Astrocyte (in vitro differentiated cells and primary cell): ENCODE data around the gene SLC39A7. TPM values are rescaled to one million over a fixed set of nuclear protein-coding genes. Genes with fewer than 3 reads are reported as not detected.

ENCODE experiments used
- DNase-seq: peaks from one replicate; pipeline ENCODE4 v3.0.0-alpha.2; 2010; ENCODE audit warnings: low read depth
- FAIRE-seq: peaks from 2 replicates; lab custom pipeline; 2011; peaks lifted over from hg19 to GRCh38; lab: Jason Lieb, UNC
- H2AFZ ChIP-seq: 2 replicates; pipeline ENCODE4 v1.6.0; 2012; ENCODE audit warnings: low read depth, low read length, inconsistent platforms
- H3K27ac ChIP-seq: 2 replicates; pipeline ENCODE4 v1.5.1; 2011; ENCODE audit warnings: low read depth, low read length, inconsistent platforms
- H3K27me3 ChIP-seq: 2 replicates; pipeline ENCODE4 v1.6.0; 2011; ENCODE audit warnings: low read length, inconsistent platforms; ENCODE audit not compliant: insufficient read depth
- H3K36me3 ChIP-seq: 2 replicates; pipeline ENCODE4 v1.5.1; 2011; ENCODE audit warnings: low read length, inconsistent platforms; ENCODE audit not compliant: insufficient read depth
- H3K4me1 ChIP-seq: 2 replicates; pipeline ENCODE4 v1.5.1; 2011; ENCODE audit warnings: low read length, inconsistent platforms; ENCODE audit not compliant: insufficient read depth
- H3K4me2 ChIP-seq: 2 replicates; pipeline ENCODE4 v1.6.0; 2012; ENCODE audit warnings: low read length, inconsistent platforms
- H3K4me3 ChIP-seq: 2 replicates; pipeline ENCODE4 v1.5.1; 2011; ENCODE audit warnings: low read depth, mild to moderate bottlenecking, low read length, inconsistent platforms; ENCODE audit not compliant: insufficient read depth
- H3K79me2 ChIP-seq: 2 replicates; pipeline ENCODE4 v1.6.0; 2012; ENCODE audit warnings: mild to moderate bottlenecking, low read length, inconsistent platforms; ENCODE audit not compliant: insufficient read depth
- H3K9ac ChIP-seq: 2 replicates; pipeline ENCODE4 v1.6.0; 2012; ENCODE audit warnings: mild to moderate bottlenecking, low read length, inconsistent platforms
- H3K9me3 ChIP-seq: 2 replicates; pipeline ENCODE4 v1.5.1; 2012; ENCODE audit warnings: low read depth, mild to moderate bottlenecking, low read length, inconsistent platforms; ENCODE audit not compliant: insufficient read depth
- H4K20me1 ChIP-seq: 2 replicates; pipeline ENCODE4 v1.6.0; 2012; ENCODE audit warnings: low read length, inconsistent platforms; ENCODE audit not compliant: insufficient read depth
- H3K27ac Mint-ChIP-seq: one replicate; pipeline ENCODE4 v1.8.0; 2021; ENCODE audit warnings: mild to moderate bottlenecking, mixed read lengths; ENCODE audit not compliant: unreplicated experiment
- H3K27me3 Mint-ChIP-seq: one replicate; pipeline ENCODE4 v1.8.0; 2021; ENCODE audit warnings: low read depth, mixed read lengths; ENCODE audit not compliant: unreplicated experiment
- H3K36me3 Mint-ChIP-seq: one replicate; pipeline ENCODE4 v1.8.0; 2021; ENCODE audit warnings: low read depth, mixed read lengths; ENCODE audit not compliant: unreplicated experiment
- H3K4me1 Mint-ChIP-seq: one replicate; pipeline ENCODE4 v1.8.0; 2021; ENCODE audit warnings: low read depth, mixed read lengths; ENCODE audit not compliant: unreplicated experiment
- H3K4me3 Mint-ChIP-seq: one replicate; pipeline ENCODE4 v1.8.0; 2021; ENCODE audit warnings: mild to moderate bottlenecking, moderate library complexity, mixed read lengths; ENCODE audit not compliant: unreplicated experiment
- H3K9me3 Mint-ChIP-seq: one replicate; pipeline ENCODE4 v1.8.0; 2021; ENCODE audit warnings: mild to moderate bottlenecking, mixed read lengths; ENCODE audit not compliant: unreplicated experiment
- CTCF ChIP-seq: IDR thresholded peaks from 2 replicates; pipeline ENCODE4 v1.5.1; 2011; ENCODE audit warnings: low read depth, mild to moderate bottlenecking, inconsistent platforms, low read length, moderate library complexity; ENCODE audit not compliant: insufficient read depth
- EZH2 ChIP-seq: IDR thresholded peaks from 2 replicates; pipeline ENCODE4 v1.6.1; 2012; ENCODE audit warnings: mild to moderate bottlenecking, low read length, inconsistent platforms; ENCODE audit not compliant: insufficient read depth
- total RNA-seq: library from RNA; stranded (reverse); gene quantifications from 2 replicates; pipeline ENCODE4 v1.2.1, GENCODE V29; 2021

SLC39A7 gene
- total RNA-seq, 1 donor from 2014 or later, result 150 TPM

GRCh38 chr6:33199687-33200218, 914 bp upstream of the SLC39A7 start:
- TF ChIP-seq EZH2, result no peak
- no peak for TF ChIP-seq CTCF
- Histone ChIP-seq H3K4me1 (peaks cover 35% of the 10 kb centered on the region), H3K27me3 (no peaks in the 10 kb centered on the region), H3K9me3 (no peaks in the 10 kb centered on the region), H3K36me3 (peaks cover 48% of the 10 kb centered on the region), H2AFZ (peak overlapping the region; percentile 97), H3K4me3 (peak overlapping the region; percentile 98), H3K79me2 (peaks cover 71% of the 10 kb centered on the region), H3K9ac (peak overlapping the region; percentile 100), H3K4me2 (peak overlapping the region; percentile 96), H4K20me1 (peaks cover 80% of the 10 kb centered on the region), H3K27ac (peak overlapping the region; percentile 100)
- no peak for FAIRE-seq
- Mint-ChIP-seq H3K4me3 (peak overlapping the region; percentile 91), H3K4me1 (peaks cover 37% of the 10 kb centered on the region), H3K36me3 (peaks cover 41% of the 10 kb centered on the region), H3K9me3 (no peaks in the 10 kb centered on the region), H3K27me3 (no peaks in the 10 kb centered on the region), H3K27ac (peak overlapping the region; percentile 51)
- DNase-seq, result peak; percentile 36

- Mint-ChIP-seq H3K4me1 (peaks cover 49% of the 10 kb centered on the region), H3K4me3 (peak overlapping the region; percentile 99), H3K9me3 (peaks cover 3% of the 10 kb centered on the region), H3K36me3 (peaks cover 30% of the 10 kb centered on the region), H3K27ac (peak overlapping the region; percentile 99), H3K27me3 (no peaks in the 10 kb centered on the region)
- no peaks in the 10 kb centered on the region for H3K27me3 ChIP-seq
- peak overlapping the region; percentile 55 for H2AFZ ChIP-seq
- peaks cover 36% of the 10 kb centered on the region for H3K36me3 ChIP-seq
- DNase-seq (no peak), FAIRE-seq (no peak)
- H3K27ac ChIP-seq, result peak overlapping the region; percentile 100
- peak overlapping the region; percentile 100 for H3K9ac ChIP-seq
- peaks cover 68% of the 10 kb centered on the region for H3K79me2 ChIP-seq
- H3K4me1 ChIP-seq, result peaks cover 49% of the 10 kb centered on the region
- H4K20me1 ChIP-seq, result peaks cover 66% of the 10 kb centered on the region
- no peaks in the 10 kb centered on the region for H3K9me3 ChIP-seq
- H3K4me2 ChIP-seq, result peak overlapping the region; percentile 96
- H3K4me3 ChIP-seq, result peak overlapping the region; percentile 98
- TF ChIP-seq EZH2 (no peak), CTCF (no peak)
Measured at GRCh38 chr6:33201147-33201545, 479 bp downstream of the SLC39A7 start.

GRCh38 chr6:33201935-33202334, 1.3 kb downstream of the SLC39A7 start:
- Histone ChIP-seq H4K20me1 (peaks cover 58% of the 10 kb centered on the region), H3K27me3 (no peaks in the 10 kb centered on the region), H3K79me2 (peaks cover 68% of the 10 kb centered on the region), H2AFZ (no peak overlapping the region), H3K27ac (peak overlapping the region; percentile 100), H3K4me3 (peak overlapping the region; percentile 98), H3K9ac (peak overlapping the region; percentile 100), H3K4me1 (peaks cover 57% of the 10 kb centered on the region), H3K4me2 (peak overlapping the region; percentile 96), H3K9me3 (no peaks in the 10 kb centered on the region), H3K36me3 (peaks cover 28% of the 10 kb centered on the region)
- Mint-ChIP-seq H3K9me3 (peaks cover 5% of the 10 kb centered on the region), H3K4me3 (peak overlapping the region; percentile 99), H3K36me3 (peaks cover 30% of the 10 kb centered on the region), H3K27me3 (no peaks in the 10 kb centered on the region), H3K27ac (peak overlapping the region; percentile 99), H3K4me1 (peaks cover 56% of the 10 kb centered on the region)
- DNase-seq (no peak), FAIRE-seq (no peak)
- TF ChIP-seq EZH2 (no peak), CTCF (no peak)
